ENCODE data around the gene ASPG.

The ASPG gene

GRCh38 chr14:104163541-104163940 lies 78.0 kb downstream of the ASPG start:
- no peak overlapping the region for H3K4me3 ChIP-seq (ENCODE audit: low read depth, low read length)
- no peaks in the 10 kb centered on the region for H3K27me3 ChIP-seq (ENCODE audit: insufficient read depth, low read length)
- H3K79me2 ChIP-seq (ENCODE audit: control insufficient read depth, insufficient read depth, low read length, unreplicated experiment): no peaks in the 10 kb centered on the region
- no peaks in the 10 kb centered on the region for H3K36me3 ChIP-seq (ENCODE audit: insufficient read depth, low read length)
- H3K4me1 ChIP-seq (ENCODE audit: control insufficient read depth, insufficient read depth, low read length, unreplicated experiment): no peaks in the 10 kb centered on the region
- no peak overlapping the region for H2AFZ ChIP-seq (ENCODE audit: low read length, unreplicated experiment)
- H3K27ac ChIP-seq (ENCODE audit: low read depth, low read length): no peak overlapping the region

- Histone ChIP-seq H3K27me3 (ENCODE audit: insufficient read depth, low read length) (no peaks in the 10 kb centered on the region), H3K79me2 (ENCODE audit: control insufficient read depth, insufficient read depth, low read length, unreplicated experiment) (no peaks in the 10 kb centered on the region), H3K4me1 (ENCODE audit: control insufficient read depth, insufficient read depth, low read length, unreplicated experiment) (no peaks in the 10 kb centered on the region), H3K27ac (ENCODE audit: low read depth, low read length) (no peak overlapping the region), H3K36me3 (ENCODE audit: insufficient read depth, low read length) (no peaks in the 10 kb centered on the region), H3K4me3 (ENCODE audit: low read depth, low read length) (no peak overlapping the region), H2AFZ (ENCODE audit: low read length, unreplicated experiment) (no peak overlapping the region)
These were observed 78.5 kb downstream of the ASPG start for GRCh38 chr14:104164041-104164440.

GRCh38 chr14:104164512-104164911 lies 79.0 kb downstream of the ASPG start:
- Histone ChIP-seq H3K4me1 (ENCODE audit: control insufficient read depth, insufficient read depth, low read length, unreplicated experiment) (no peaks in the 10 kb centered on the region), H3K27ac (ENCODE audit: low read depth, low read length) (no peak overlapping the region), H2AFZ (ENCODE audit: low read length, unreplicated experiment) (no peak overlapping the region), H3K27me3 (ENCODE audit: insufficient read depth, low read length) (no peaks in the 10 kb centered on the region), H3K79me2 (ENCODE audit: control insufficient read depth, insufficient read depth, low read length, unreplicated experiment) (no peaks in the 10 kb centered on the region), H3K4me3 (ENCODE audit: low read depth, low read length) (no peak overlapping the region), H3K36me3 (ENCODE audit: insufficient read depth, low read length) (no peaks in the 10 kb centered on the region)

All from ACC112 (cell line).